GM23338 (cell line): ENCODE measurements around the gene CNPY3. TPM values are rescaled to one million over a fixed set of nuclear protein-coding genes. Genes with fewer than 3 reads are reported as not detected.

Source experiments
- ATAC-seq: fragments of 200-7000 bp; cut with Tn5 transposase; 3 replicates; pipeline ENCODE4 v1.9.1; 2020
- DNase-seq: peaks from one replicate; pipeline ENCODE4 v3.0.0-alpha.2; 2015; ENCODE audit warnings: low spot score
- H2AFZ ChIP-seq: fragments of 200-600 bp; sonication (generic); 2 replicates; pipeline ENCODE4 v1.8.0; 2016; ENCODE audit warnings: antibody characterized with exemption, mild to moderate bottlenecking, moderate library complexity
- H3F3A ChIP-seq: fragments of 200-600 bp; sonication (generic); replicated peaks from 2 replicates; pipeline ENCODE4 v1.8.0; 2017; ENCODE audit warnings: antibody characterized with exemption, mixed run types, low read depth
- H3K27ac ChIP-seq: fragments of 200-600 bp; sonication (generic); 2 replicates; pipeline ENCODE4 v1.6.1; 2016; ENCODE audit warnings: low read depth
- H3K27me3 ChIP-seq: fragments of 200-600 bp; sonication (generic); 2 replicates; pipeline ENCODE4 v1.8.0; 2016; ENCODE audit warnings: mild to moderate bottlenecking, mixed run types, moderate library complexity; ENCODE audit not compliant: insufficient read depth
- H3K36me3 ChIP-seq: fragments of 200-600 bp; sonication (generic); 2 replicates; pipeline ENCODE4 v1.8.0; 2016; ENCODE audit warnings: mild to moderate bottlenecking; ENCODE audit not compliant: insufficient read depth
- H3K4me1 ChIP-seq: fragments of 200-600 bp; sonication (generic); 2 replicates; pipeline ENCODE4 v1.8.0; 2016; ENCODE audit warnings: mild to moderate bottlenecking, moderate library complexity; ENCODE audit not compliant: insufficient read depth
- H3K4me2 ChIP-seq: fragments of 200-600 bp; sonication (generic); 2 replicates; pipeline ENCODE4 v1.7.1; 2017; ENCODE audit warnings: mixed run types
- H3K4me3 ChIP-seq: fragments of 200-600 bp; sonication (generic); 2 replicates; pipeline ENCODE4 v1.6.1; 2016; ENCODE audit warnings: mixed run types
- H3K79me2 ChIP-seq: fragments of 200-600 bp; sonication (generic); replicated peaks from 2 replicates; pipeline ENCODE4 v1.8.0; 2017; ENCODE audit warnings: mild to moderate bottlenecking; ENCODE audit not compliant: insufficient read depth
- H3K9me2 ChIP-seq: fragments of 200-600 bp; sonication (generic); 2 replicates; pipeline ENCODE4 v1.8.0; 2017; ENCODE audit not compliant: insufficient read depth
- H4K20me1 ChIP-seq: fragments of 200-600 bp; sonication (generic); replicated peaks from 2 replicates; pipeline ENCODE4 v1.8.0; 2017; ENCODE audit warnings: mild to moderate bottlenecking; ENCODE audit not compliant: insufficient read depth
- H3K27ac Mint-ChIP-seq: 2 replicates; pipeline ENCODE4 v1.8.0; 2020; ENCODE audit warnings: inconsistent platforms, mild to moderate bottlenecking, moderate library complexity, mixed read lengths
- H3K27me3 Mint-ChIP-seq: 3 replicates; pipeline ENCODE4 v1.8.0; 2022; ENCODE audit warnings: low read depth, mild to moderate bottlenecking, moderate library complexity, mixed read lengths, inconsistent platforms; ENCODE audit not compliant: insufficient read depth, poor library complexity
- H3K36me3 Mint-ChIP-seq: 3 replicates; pipeline ENCODE4 v1.8.0; 2021; ENCODE audit warnings: low read depth, mild to moderate bottlenecking, inconsistent platforms, moderate library complexity, mixed read lengths
- H3K4me1 Mint-ChIP-seq: 3 replicates; pipeline ENCODE4 v1.8.0; 2020; ENCODE audit warnings: mild to moderate bottlenecking, inconsistent platforms, mixed read lengths
- H3K4me3 Mint-ChIP-seq: 3 replicates; pipeline ENCODE4 v1.8.0; 2021; ENCODE audit warnings: moderate library complexity, mild to moderate bottlenecking, inconsistent platforms, mixed read lengths
- H3K9me3 Mint-ChIP-seq: 3 replicates; pipeline ENCODE4 v1.8.0; 2020; ENCODE audit warnings: moderate library complexity, mild to moderate bottlenecking, inconsistent platforms, mixed read lengths
- CREB1 ChIP-seq: fragments of 250-450 bp; sonication (Bioruptor Pico); IDR thresholded peaks from 2 replicates; pipeline ENCODE4 v1.5.0; 2020; ENCODE audit warnings: low read depth, mild to moderate bottlenecking, moderate library complexity
- EZH2 ChIP-seq: fragments of 200-600 bp; sonication (generic); IDR thresholded peaks from one replicate; pipeline ENCODE4 v1.8.0; 2017; ENCODE audit warnings: antibody characterized with exemption, mild to moderate bottlenecking, low read depth; ENCODE audit not compliant: unreplicated experiment
- EZH2phosphoT487 ChIP-seq: fragments of 200-600 bp; sonication (generic); IDR thresholded peaks from one replicate; pipeline ENCODE4 v1.8.1; 2018; ENCODE audit warnings: antibody characterized with exemption; ENCODE audit not compliant: unreplicated experiment
- JUNB ChIP-seq: IDR thresholded peaks from one replicate; pipeline ENCODE4 v1.6.1; 2016; ENCODE audit warnings: antibody characterized with exemption; ENCODE audit not compliant: unreplicated experiment
- NANOG ChIP-seq: IDR thresholded peaks from 2 replicates; pipeline ENCODE4 v1.6.1; 2016; ENCODE audit warnings: antibody characterized with exemption, borderline replicate concordance
- POLR2AphosphoS5 ChIP-seq: IDR thresholded peaks from 2 replicates; pipeline ENCODE4 v1.6.1; 2016; ENCODE audit warnings: antibody characterized with exemption, low read depth
- STAT1 ChIP-seq: IDR thresholded peaks from one replicate; pipeline ENCODE4 v1.6.1; 2016; ENCODE audit warnings: antibody characterized with exemption; ENCODE audit not compliant: unreplicated experiment
- ZNF331 ChIP-seq: fragments of 250-450 bp; sonication (Bioruptor Pico); IDR thresholded peaks from 2 replicates; pipeline ENCODE4 v1.5.0; 2020; ENCODE audit warnings: low read depth, mild to moderate bottlenecking, moderate library complexity
- polyA plus RNA-seq: library from polyadenylated mRNA; unstranded; fragments of >200 nt; fragmentation: Nextera tagmentation; extraction: Ambion mirVana; gene quantifications from 2 replicates; pipeline ENCODE4 v1.2.1, GENCODE V29; 2016
- total RNA-seq: library from RNA; depleted of rRNA; stranded (reverse); fragments of >200 nt; shearing (Covaris generic); gene quantifications from 2 replicates; pipeline ENCODE4 v1.2.3, GENCODE V29; 2014
- TF ChIP-seq, protein P1 (sequence below): IDR thresholded peaks from one replicate; pipeline ENCODE4 v1.6.1; 2018; ENCODE audit warnings: antibody characterized with exemption; ENCODE audit not compliant: unreplicated experiment
- TF ChIP-seq, protein P2 (sequence below): IDR thresholded peaks from 2 replicates; pipeline ENCODE4 v1.6.1; 2016; ENCODE audit warnings: antibody characterized with exemption

Gene CNPY3
- total and polyA plus RNA-seq, 2 experiments from 2014 or later = 67.0 to 74.5 TPM

DNA sequence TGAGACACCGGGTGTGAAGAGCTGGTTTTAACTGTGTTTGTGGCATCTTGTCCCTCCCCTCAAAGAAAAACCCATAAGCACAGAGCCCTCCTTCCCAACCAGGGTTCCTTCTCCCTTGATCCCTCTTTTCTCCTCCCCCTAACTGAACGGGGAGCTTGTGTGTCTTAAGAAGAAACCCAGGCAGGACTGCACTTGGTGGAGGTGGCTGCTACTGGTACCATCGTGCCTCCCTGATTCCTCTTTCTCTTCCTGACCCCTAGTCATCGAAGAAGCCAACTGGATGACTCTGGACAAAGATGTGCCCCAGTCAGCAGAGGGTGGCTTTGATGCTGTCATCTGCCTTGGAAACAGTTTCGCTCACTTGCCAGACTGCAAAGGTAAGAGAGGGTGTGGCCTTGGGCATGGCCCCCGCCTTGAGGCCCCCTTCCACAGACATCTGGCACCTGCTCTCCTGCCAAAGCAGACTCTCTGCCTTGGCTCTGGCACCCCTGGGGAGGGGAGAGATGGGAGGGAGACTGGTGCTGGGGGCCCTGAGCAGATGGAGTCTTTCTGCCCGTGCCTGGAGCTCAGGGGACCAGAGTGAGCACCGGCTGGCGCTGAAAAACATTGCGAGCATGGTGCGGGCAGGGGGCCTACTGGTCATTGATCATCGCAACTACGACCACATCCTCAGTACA, 33.4 kb downstream of the CNPY3 start:
- peaks cover 25% of the 10 kb centered on the region for H3K27me3 Mint-ChIP-seq
- Histone ChIP-seq H3K36me3 (no peaks in the 10 kb centered on the region; the same call in 1 of the 2 replicates), H3K4me3 (no peak overlapping the region), H3K79me2 (no peaks in the 10 kb centered on the region), H3F3A (peaks cover 17% of the 10 kb centered on the region; the same call in 1 of the 2 replicates), H3K4me2 (no peak overlapping the region), H2AFZ (no peak overlapping the region), H3K9me2 (no peaks in the 10 kb centered on the region), H4K20me1 (no peaks in the 10 kb centered on the region), H3K4me1 (peaks cover 7% of the 10 kb centered on the region; the same call in 1 of the 2 replicates), H3K27ac (no peak overlapping the region), H3K27me3 (peaks cover 24% of the 10 kb centered on the region)
- no peaks in the 10 kb centered on the region for H3K9me3 Mint-ChIP-seq
- no peak overlapping the region for H3K27ac Mint-ChIP-seq
- ATAC-seq (no peak), DNase-seq (no peak)
- H3K4me3 Mint-ChIP-seq = peak overlapping the region; percentile 14; the same call in 1 of the 3 replicates
- no peak for TF ChIP-seq NANOG
- no peak for TF ChIP-seq POLR2AphosphoS5
- no peak for TF ChIP-seq JUNB
- TF ChIP-seq, protein P1, sequence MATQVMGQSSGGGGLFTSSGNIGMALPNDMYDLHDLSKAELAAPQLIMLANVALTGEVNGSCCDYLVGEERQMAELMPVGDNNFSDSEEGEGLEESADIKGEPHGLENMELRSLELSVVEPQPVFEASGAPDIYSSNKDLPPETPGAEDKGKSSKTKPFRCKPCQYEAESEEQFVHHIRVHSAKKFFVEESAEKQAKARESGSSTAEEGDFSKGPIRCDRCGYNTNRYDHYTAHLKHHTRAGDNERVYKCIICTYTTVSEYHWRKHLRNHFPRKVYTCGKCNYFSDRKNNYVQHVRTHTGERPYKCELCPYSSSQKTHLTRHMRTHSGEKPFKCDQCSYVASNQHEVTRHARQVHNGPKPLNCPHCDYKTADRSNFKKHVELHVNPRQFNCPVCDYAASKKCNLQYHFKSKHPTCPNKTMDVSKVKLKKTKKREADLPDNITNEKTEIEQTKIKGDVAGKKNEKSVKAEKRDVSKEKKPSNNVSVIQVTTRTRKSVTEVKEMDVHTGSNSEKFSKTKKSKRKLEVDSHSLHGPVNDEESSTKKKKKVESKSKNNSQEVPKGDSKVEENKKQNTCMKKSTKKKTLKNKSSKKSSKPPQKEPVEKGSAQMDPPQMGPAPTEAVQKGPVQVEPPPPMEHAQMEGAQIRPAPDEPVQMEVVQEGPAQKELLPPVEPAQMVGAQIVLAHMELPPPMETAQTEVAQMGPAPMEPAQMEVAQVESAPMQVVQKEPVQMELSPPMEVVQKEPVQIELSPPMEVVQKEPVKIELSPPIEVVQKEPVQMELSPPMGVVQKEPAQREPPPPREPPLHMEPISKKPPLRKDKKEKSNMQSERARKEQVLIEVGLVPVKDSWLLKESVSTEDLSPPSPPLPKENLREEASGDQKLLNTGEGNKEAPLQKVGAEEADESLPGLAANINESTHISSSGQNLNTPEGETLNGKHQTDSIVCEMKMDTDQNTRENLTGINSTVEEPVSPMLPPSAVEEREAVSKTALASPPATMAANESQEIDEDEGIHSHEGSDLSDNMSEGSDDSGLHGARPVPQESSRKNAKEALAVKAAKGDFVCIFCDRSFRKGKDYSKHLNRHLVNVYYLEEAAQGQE = no peak
- TF ChIP-seq EZH2 = no peak
- no peak for TF ChIP-seq STAT1
- no peak for TF ChIP-seq CREB1 (CRISPR knock-in tag)
- no peak for TF ChIP-seq ZNF331 (CRISPR knock-in tag)
- H3K36me3 Mint-ChIP-seq = peaks cover 3% of the 10 kb centered on the region; the same call in 2 of the 3 replicates
- H3K4me1 Mint-ChIP-seq = peaks cover 10% of the 10 kb centered on the region; the same call in 2 of the 3 replicates

DNA sequence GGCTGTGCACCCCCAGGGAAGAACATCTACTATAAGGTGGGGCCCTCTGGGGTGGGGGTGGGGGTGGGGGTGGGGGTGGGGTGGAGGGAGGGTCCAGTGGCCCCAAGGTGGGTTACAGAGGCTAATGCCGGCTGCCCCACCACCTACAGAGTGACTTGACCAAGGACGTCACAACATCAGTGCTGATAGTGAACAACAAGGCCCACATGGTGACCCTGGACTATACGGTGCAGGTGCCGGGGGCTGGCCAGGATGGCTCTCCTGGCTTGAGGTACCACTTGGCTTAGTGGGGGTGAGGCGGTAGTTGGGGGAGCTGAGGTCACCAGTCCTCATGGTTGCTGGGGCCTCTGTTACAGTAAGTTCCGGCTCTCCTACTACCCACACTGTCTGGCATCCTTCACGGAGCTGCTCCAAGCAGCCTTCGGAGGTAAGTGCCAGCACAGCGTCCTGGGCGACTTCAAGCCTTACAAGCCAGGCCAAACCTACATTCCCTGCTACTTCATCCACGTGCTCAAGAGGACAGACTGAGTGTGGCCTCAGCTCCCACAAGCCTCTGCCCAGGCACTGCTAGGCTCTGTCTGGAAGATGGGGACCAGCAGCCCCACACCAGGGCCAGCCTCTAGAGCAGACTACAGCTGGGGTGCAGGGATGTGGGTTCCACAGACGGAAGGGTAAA, 34.0 kb downstream of the CNPY3 start:
- peaks cover 17% of the 10 kb centered on the region; the same call in 1 of the 2 replicates for H3F3A ChIP-seq
- Mint-ChIP-seq H3K4me1 (peaks cover 10% of the 10 kb centered on the region; the same call in 2 of the 3 replicates), H3K9me3 (no peaks in the 10 kb centered on the region), H3K27ac (no peak overlapping the region), H3K27me3 (peaks cover 25% of the 10 kb centered on the region), H3K36me3 (peaks cover 3% of the 10 kb centered on the region; the same call in 2 of the 3 replicates), H3K4me3 (no peak overlapping the region)
- no peak for ATAC-seq
- no peak overlapping the region for H3K4me3 ChIP-seq
- no peaks in the 10 kb centered on the region; the same call in 1 of the 2 replicates for H3K36me3 ChIP-seq
- no peaks in the 10 kb centered on the region for H3K79me2 ChIP-seq
- H3K4me2 ChIP-seq = no peak overlapping the region
- H3K4me1 ChIP-seq = peaks cover 7% of the 10 kb centered on the region; the same call in 1 of the 2 replicates
- H3K9me2 ChIP-seq = no peaks in the 10 kb centered on the region
- DNase-seq = no peak
- H3K27me3 ChIP-seq = peaks cover 24% of the 10 kb centered on the region
- no peak overlapping the region for H3K27ac ChIP-seq
- H2AFZ ChIP-seq = no peak overlapping the region
- H4K20me1 ChIP-seq = no peaks in the 10 kb centered on the region
- TF ChIP-seq CREB1 (CRISPR knock-in tag) (no peak), STAT1 (no peak), EZH2phosphoT487 (no peak)
- TF ChIP-seq, protein P2, sequence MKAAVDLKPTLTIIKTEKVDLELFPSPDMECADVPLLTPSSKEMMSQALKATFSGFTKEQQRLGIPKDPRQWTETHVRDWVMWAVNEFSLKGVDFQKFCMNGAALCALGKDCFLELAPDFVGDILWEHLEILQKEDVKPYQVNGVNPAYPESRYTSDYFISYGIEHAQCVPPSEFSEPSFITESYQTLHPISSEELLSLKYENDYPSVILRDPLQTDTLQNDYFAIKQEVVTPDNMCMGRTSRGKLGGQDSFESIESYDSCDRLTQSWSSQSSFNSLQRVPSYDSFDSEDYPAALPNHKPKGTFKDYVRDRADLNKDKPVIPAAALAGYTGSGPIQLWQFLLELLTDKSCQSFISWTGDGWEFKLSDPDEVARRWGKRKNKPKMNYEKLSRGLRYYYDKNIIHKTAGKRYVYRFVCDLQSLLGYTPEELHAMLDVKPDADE = no peak
